ENCODE measurements around the gene BCOR.

The BCOR gene

GRCh38 chrX:40003071-40003427, 94.7 kb downstream of the BCOR start:
- TF ChIP-seq TEAD4 (IDR thresholded peaks at IDR 0.05) (no peak), USF1 (IDR thresholded peaks at IDR 0.05) (no peak), NFIC (IDR thresholded peaks at IDR 0.05) (no peak), YY1 (IDR thresholded peaks at IDR 0.05; ENCODE audit: low read depth) (no peak), MAX (IDR thresholded peaks at IDR 0.05) (no peak)

Measured in Ishikawa (cell line).